Left renal cortex interstitium (tissue), 4 donors: ENCODE results near the gene PPME1. TPM values are rescaled to one million over a fixed set of nuclear protein-coding genes. Genes with fewer than 3 reads are reported as not detected.
A peak's percentile ranks its signal among the peaks of the same experiment; 100 is the strongest.
"Not testable (repeated sequence)": the region's sequence is repeated elsewhere in the genome, so short reads cannot be mapped to it uniquely, and the experiment has no call there.

Experiments used
- DNase-seq, 4 donors: peaks; one replicate each; pipeline ENCODE4 v3.0.0-alpha.2; 2013; ENCODE audit warnings: low read depth in 4 of 4, low spot score in 2 of 4, missing footprints in 1 of 4
- polyA plus RNA-seq, 4 donors: library from polyadenylated mRNA; unstranded; fragments of 120-200 nt; gene quantifications; one replicate each; pipeline ENCODE4 v1.2.1, GENCODE V29; 2013; ENCODE audit not compliant: insufficient read length in 4 of 4

Gene PPME1, protein sequence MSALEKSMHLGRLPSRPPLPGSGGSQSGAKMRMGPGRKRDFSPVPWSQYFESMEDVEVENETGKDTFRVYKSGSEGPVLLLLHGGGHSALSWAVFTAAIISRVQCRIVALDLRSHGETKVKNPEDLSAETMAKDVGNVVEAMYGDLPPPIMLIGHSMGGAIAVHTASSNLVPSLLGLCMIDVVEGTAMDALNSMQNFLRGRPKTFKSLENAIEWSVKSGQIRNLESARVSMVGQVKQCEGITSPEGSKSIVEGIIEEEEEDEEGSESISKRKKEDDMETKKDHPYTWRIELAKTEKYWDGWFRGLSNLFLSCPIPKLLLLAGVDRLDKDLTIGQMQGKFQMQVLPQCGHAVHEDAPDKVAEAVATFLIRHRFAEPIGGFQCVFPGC
- 10 to 100 TPM; 36.4 to 43.6 (median 41.2) TPM for polyA plus RNA-seq

DNA sequence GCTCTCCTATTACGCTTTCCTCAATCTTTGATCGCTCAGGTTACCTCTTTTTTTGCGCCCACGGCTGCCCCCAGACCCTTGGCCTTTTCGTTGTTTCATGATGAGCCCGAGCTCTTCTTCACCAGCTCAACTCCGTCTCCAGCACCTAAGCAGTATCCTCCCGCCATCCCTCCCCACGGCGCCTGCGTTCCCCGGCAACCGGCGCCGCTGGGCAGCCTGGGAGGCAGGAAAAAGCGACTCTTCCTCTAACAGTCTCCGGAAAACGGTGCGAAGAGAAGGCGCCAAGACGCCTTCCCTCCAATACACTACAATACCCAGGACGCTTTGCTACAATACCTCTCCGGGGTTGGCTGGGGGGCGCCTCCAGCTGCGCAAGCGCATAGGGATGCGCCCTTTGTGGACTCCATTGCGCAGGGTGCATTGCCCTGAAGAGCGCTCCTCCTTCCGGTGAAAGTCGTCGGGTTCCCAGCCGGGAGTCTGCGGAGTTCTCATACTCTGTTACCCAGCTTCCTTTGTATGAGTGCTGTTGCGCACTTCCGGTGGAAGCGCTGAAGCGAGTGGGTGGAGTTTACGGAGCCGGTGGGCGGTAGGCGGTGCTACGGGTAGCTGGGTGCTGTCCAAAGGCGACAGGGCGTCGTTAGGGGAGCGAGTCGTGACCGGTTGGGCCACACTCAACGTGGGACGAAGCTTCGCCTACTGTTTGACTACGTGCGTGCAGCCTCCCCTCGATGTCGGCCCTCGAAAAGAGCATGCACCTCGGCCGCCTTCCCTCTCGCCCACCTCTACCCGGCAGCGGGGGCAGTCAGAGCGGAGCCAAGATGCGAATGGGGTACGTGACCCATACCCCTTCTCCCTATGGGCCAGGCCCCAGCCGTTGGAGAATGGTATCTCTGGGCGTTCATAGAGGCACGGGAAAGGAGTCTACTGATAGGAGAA lies at the start of gene PPME1, which contains the start of gene C2CD3:
PPME1 (plus strand) TSS at position 596 of the 936 bp plus-strand sequence; CDS start at position 729, 133 bp downstream.
C2CD3 (minus strand) TSS at position 309 of the 936 bp plus-strand sequence; CDS start at position 99, 210 bp downstream.
- peak; percentile 99 for DNase-seq

DNA sequence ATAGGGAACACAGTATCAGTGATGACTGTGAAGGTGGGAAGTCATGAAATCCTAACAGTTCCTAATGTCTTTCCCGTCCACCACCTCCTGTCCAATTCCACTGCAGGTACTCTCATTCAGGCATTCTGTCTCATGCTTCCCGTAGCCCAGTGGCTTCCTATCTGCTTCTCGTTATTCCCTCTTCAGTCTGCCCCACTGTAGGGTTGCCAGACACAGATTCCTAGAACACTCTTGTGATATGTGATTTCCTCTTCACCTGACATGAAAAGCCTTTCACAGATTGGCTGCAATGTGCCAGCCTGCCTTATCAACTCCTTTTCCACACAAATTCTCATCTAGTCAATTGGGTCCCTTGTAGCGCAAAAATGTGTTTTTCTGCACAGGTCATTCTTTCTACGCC lies 49.3 kb upstream of the PPME1 start:
- DNase-seq: no peak

DNA sequence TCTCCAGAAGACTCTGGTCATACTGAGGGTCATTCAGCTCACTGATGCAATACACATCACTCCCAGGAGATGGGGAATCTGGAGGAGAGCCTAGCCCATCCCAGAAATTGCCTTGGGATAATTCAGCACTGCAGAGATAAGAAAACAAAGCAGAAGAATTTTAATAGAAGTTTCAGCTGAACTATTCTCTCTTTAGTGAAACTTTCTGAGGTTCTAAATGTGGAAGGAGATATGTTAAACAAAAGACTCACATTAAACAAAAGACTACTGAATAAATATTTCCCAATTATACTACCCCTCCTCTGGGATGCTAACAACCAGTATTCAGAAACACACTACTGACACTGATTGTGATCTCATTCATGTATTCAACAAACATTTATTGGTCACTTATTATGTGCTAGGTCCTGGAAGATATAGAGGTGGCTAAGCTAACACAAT lies 48.1 kb upstream of the PPME1 start:
- DNase-seq: no peak

DNA sequence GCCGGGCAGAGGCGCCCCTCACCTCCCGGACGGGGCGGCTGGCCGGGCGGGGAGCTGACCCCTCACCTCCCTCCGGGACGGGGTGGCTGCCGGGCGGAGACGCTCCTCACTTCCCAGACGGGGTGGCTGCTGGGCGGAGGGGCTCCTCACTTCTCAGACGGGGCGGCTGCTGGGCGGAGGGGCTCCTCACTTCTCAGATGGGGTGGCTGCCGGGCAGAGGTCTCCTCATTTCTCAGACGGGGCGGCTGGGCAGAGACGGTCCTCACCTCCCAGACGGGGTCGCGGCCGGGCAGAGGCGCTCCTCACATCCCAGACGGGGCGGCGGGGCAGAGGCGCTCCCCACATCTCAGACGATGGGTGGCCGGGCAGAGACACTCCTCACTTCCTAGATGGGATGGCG lies 42.0 kb upstream of the PPME1 start:
- not testable (repeated sequence) for DNase-seq

DNA sequence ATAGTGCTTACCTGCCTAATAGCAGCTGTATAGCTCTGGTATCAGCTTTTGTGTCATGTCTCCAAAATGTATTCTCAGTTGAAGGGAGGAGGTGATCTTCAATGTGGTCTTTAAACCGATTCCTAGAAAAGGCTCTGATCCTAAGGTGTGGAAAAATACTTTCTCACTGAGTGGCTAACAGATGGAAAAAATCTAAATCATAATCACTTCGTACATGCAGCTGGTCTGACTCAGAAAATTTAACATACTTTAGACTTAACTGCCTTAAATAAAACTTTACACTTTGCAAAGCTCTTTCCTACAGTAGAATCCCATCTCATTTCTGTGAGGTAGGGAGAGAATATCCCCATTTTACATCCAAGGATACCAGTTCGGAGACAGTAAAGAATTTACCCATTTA lies 38.3 kb upstream of the PPME1 start:
- no peak for DNase-seq

DNA sequence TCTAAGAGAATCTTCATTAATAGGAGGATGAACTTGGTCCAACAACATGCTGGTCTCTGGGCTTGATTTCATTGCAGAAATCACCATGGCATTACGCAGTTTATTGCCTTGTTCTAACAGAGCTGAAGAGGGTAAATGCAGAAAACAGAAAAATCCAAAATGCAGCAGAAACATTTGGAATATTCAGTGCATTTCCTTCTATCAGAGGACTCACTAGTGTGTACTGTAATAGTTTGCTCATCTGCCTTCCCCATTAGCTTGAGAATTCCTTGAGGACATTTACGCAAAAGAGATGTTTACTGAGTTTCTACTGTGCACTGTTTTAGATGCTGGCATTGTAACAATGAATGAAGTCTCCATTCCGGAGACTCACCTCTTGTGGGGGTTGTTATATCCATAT lies 37.7 kb upstream of the PPME1 start:
- DNase-seq: no peak

DNA sequence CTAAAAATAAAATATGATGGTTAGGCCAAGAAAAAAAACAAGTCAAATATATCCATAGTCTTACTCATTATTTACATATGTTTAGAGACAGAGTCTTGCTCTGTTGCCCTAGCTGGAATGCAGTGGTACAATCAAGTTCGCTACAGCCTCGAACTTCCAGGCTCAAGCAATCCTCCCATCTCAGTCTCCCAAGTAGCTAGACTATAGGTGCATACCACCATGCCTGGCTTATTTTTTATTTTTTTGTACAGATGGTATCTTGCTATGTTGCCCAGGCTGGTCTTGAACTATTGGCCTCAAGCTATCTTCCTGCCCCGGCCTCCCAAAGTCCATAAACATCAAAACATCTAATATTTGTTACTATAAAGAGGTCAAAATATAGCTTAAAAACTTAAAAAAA lies 36.4 kb upstream of the PPME1 start:
- no peak for DNase-seq

DNA sequence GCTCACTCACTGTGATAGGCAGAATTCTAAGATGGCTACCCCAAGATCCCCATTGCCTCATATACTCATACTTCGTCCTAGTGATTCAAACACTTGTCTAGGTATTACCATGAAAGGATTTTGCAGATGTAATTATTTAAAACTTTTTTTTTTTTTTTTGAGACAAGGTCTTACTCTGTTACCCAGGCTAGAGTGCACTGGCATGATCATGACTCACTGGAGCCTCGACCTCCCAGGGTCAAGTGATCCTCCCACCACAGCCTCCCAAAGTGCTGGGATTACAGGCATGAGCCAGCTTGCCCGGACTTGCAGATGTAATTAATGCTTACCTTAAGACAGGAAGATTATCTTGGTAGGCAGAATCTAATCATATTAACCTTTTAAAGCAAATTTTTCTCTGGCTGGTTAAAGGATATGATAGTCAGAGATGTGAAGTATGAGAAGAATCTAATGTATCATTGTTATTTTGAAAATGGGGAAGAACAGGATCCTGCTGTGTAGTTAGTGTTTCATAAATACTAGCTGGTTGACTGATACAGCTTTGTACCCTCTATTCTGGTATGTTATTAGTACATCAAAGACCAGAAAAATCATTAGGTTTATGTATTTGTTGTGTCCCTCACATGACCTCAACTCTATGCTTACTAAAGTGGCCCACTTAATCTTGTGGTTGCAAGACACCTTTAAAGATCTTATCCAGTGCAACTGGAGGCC lies 35.8 kb upstream of the PPME1 start:
- no peak for DNase-seq

DNA sequence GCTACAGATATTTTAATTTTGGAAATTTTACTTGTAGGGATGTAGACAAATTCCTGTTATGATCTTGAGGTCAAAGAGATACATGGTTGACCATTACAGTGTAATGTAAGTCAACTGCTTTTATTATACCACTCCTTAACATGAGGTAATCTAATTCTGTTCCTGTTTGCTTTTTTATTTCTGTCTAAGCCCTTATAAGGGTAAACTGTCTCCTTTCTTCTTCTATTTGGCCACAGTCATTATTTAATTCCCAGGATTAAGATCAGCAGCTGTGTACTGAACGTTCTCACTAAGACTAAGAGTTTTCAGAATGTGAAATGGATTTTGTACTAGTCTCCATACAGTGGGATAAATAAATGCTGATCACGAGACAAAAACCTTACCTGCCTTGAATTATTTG lies 33.1 kb upstream of the PPME1 start:
- DNase-seq: no peak

DNA sequence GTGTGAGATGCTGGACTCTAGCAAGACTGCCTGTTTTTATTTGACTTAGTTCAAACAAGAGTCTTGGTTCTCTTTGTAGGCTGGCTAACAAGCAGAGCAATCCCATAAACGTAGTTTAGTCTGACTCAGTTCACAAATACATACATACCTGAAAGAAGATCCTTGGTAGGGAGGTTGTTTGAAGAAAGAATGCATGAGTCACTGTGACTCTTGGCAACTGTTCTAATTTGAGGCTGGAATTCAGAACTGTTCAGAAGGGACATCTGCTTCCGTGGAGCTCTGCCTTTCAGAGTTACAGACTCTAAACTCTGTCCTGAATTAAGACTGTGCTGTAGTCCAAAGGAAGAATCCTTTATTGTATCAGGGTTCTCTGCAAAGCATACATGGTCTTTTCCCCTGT lies 32.5 kb upstream of the PPME1 start:
- DNase-seq: no peak

DNA sequence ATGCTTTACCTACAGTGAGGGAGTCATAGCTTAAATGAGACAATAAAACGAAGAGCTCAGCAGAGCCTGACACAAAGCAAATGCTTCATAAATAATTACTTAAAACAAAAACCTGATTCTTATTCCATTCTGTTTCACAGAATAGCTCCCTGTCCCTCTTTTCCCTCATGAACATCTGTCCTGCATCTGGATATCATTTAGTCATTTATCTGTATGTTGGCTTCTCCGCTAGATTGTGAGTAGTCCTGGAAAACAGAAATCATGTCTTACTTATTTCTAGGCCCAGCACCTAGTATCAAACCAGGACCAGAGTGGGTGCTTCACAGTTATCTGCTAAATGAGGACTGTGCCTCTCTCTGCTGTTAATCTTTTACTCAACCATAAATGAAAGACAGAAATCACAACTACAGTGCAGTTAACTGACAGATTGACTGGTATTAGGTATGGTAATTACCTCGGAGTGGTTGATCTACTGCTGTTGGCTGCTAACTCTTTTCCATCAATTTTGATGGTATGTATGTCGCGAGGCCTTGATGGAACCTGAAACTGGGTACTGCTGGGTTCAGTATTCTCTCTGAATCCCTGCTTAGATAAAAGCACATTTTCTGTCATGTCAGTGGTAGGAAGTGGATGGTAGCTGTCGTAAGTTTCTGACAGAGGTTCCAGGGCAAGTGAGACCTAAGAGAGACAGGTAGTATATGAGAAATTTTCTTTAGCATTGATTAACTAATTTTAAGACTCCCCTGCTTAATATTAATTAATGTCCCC lies 31.8 kb upstream of the PPME1 start:
- DNase-seq: no peak

DNA sequence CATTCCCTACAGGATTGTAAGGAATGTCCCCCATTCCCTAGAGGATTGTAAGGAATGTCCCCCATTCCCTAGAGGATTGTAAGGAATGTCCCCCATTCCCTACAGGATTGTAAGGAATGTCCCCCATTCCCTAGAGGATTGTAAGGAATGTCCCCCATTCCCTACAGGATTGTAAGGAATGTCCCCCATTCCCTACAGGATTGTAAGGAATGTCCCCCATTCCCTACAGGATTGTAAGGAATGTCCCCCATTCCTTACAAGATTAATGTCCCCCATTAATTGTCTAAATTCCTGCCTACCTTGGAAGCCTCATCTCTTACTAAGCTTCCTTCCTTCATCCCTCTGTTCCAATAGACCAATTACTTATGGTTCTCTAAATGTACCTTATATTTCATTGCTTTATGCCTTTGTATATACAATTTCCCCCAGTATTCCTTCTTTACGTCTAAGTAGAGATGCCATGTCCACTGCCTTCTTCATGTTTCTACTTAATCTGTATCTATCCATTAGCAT lies 31.1 kb upstream of the PPME1 start:
- DNase-seq: not testable (repeated sequence)

DNA sequence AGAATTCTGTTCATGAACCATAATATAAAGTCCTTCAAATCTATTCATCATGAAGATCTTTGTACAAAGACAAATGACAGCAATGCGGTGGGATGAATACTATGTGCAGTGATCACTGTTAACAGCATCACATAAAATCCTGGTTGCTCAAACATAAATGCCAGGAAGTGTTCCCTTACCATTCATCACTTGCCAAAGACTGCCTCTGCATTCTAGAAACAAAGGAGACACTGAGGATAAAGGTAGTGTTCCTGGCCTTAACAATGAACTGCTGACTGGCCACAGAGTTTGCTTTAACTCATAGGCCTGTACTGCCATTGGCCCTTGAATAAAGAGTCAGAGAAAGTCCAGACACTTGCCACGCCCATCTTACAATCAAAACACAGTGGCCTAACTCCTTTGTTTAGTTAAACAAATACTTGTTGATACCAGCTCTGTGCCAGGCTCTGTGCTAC lies 29.8 kb upstream of the PPME1 start:
- DNase-seq: no peak

DNA sequence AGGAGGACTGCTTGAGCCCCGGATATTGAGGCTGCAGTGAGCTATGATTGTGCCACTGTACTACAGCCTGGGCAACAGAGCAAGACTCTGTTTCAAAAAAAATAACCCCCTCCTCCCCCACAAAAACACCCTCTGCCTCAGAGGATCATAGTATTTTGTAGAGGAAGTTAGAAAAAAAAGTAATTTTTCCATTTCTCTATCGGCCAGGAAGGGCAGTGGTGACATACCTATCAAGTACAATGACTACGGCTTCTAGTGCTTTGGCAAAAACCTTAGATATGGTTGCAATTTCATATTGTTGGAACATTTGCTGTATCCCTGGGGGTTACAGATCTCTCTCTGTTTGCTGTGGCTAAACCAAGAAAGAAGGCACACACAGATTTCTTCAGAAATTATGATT lies 29.2 kb upstream of the PPME1 start:
- no peak for DNase-seq

DNA sequence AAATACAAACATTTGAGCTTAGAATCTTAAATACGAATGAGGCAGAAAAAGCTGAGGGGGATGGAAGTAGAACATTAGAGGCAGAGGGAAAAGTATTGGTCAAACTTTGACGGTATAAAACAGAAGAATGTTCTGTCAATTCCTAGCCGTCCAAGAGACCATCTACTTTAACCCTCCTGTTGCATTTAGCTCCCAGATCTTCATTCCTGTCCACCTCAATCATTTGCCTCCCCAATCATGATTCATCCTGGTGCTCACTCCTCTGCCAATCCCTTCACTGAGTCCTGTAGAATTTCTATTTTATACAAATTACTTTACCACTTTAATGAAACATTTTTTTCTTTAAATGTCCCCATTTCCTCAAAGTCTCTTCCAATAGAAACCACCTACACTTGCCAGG lies 28.5 kb upstream of the PPME1 start:
- no peak for DNase-seq

DNA sequence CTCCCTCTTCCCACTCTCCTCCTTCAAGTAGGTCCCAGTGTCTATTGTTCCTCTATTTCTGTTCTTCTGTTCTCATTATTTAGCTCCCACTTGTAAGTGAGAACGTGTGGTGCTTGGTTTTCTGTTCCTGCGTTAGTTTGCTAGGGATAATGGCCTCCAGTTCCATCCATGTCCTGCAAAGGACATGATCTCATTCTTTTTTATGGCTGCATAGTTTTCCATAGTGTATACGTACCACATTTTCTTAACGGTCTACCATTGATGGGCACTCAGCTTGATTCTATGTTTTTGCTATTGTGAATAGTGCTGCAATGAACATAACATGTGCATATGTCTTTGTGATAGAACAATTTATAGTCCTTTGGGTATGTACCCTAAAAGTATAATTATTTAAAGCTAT lies 26.5 kb upstream of the PPME1 start:
- no peak for DNase-seq

DNA sequence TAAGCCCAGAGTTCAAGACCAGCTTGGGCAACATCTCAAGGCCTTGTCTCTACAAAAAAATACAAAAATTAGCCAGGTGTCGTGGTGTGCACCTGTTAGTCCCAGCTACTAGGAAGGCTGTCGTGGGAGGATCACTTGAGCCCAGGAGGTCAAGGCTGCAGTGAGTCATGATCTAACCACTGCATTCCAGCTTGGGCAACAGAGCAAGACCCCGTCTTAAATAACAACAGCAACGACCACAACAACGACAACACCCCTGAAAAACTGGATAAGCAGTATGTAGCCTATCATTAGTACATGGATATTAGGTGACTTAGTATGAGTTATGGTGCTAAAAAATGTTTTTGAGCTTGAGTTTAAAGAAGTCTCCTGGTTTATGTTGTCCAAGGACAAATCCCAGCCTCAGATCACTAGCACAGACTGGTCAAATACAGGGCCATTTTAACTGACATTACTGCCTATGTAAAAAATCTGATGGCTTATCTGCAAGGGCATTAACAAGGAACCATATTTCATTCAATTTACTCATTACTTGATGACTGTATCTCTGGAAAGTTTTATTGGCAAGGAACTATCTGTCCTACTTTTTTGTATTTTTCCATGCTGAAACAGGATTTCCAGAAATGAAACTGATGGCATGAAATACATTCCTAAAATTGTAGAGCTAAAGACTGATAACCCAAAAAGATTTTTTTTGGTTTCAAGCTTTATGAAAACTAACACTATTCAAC lies 23.7 kb upstream of the PPME1 start:
- DNase-seq: no peak

DNA sequence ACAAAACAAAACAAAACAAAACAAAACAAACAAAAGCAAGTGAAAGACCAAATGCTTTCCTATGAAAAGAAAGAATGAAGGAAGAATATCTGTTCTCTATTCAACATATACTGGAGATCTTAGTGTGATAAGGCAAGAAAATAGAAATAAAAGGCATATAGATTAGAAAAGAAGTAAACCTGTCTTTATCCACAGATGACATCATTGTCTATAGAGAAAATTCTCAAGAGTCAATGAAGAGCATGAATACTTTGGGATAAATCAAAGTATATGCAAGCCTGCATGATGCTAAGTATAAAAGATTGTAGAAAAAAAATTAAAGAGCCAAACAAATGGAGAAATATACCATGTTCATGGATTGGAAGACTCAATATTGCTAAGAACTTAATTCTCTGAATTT lies 17.9 kb upstream of the PPME1 start:
- no peak for DNase-seq
